Measurements from ENCODE around the gene GNA12.

- TF ChIP-seq CTCF (IDR thresholded peaks at IDR 0.05; ENCODE audit: insufficient read depth, low read length) (no peak), POLR2AphosphoS5 (IDR thresholded peaks at IDR 0.05; ENCODE audit: low read depth) (no peak), REST (IDR thresholded peaks at IDR 0.05; ENCODE audit: insufficient replicate concordance, low read depth) (no peak), GABPA (IDR thresholded peaks at IDR 0.05; ENCODE audit: low read depth) (no peak), SPI1 (IDR thresholded peaks at IDR 0.05; ENCODE audit: borderline replicate concordance, low read depth) (no peak)
Measured at GRCh38 chr7:2876031-2876731, 32.1 kb upstream of the GNA12 start.

Data from HL-60 (cell line).